ENCODE measurements around the gene VWA3B. TPM values are rescaled to one million over a fixed set of nuclear protein-coding genes. Genes with fewer than 3 reads are reported as not detected.

The VWA3B gene
- total and polyA plus RNA-seq, 2 donors (not counting 3 experiments of a cell fraction or from before 2014, with no cell fraction given): not detected

DNA sequence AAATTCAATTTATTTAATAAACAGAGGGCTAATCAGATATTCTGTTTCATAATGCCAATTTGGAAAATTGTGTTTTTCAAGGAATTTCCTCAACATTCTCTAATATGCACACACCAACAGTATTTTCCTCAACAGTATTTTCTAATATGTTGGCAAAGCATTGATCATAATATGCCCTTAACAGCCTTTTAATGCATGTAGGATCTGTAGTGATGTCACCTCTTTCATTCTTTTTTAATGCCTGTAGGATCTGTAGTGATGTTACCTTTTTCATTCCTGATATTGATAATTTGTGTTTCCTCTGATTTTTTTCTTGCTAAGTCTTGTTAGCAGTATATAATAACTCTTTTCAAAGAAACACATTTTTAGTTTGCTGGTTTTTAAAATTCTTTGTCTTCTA is 15.9 kb downstream of the VWA3B start:
- no peaks in the 10 kb centered on the region for H3K9me3 ChIP-seq (replicated peaks; ENCODE audit: control insufficient read depth, insufficient read depth, low read length)
- peaks cover 0 to 2% of the 10 kb centered on the region in 2 experiments for H3K27me3 ChIP-seq (ENCODE audit: control insufficient read depth in 2 of 2, insufficient read depth in 2 of 2, low read length in 2 of 2)
- no TSS peak for BruUV-seq (replicated peaks)
- dilution Hi-C loops (cut with MboI; ENCODE audit: extremely low pct_ligation_motif_present, low sequenced_read_pairs) (no loop called here), intact Hi-C loops (cut with micrococcal nuclease) (no loop called here)
- H3K79me2 ChIP-seq (ENCODE audit: control insufficient read depth, insufficient read depth, low read length): no peaks in the 10 kb centered on the region
- DNase-seq (ENCODE audit: low read depth, low spot score): no peak
- no peak for FAIRE-seq
- no peaks in the 10 kb centered on the region for H3K4me1 ChIP-seq (ENCODE audit: control insufficient read depth, extremely low read depth, insufficient read depth, low read length)
- H3K4me2 ChIP-seq (ENCODE audit: insufficient read depth, low read length): no peak overlapping the region
- ChIA-PET POLR2A (no interaction called here), CTCF (no interaction called here)
- TF ChIP-seq JUN (IDR thresholded peaks at IDR 0.05; ENCODE audit: borderline replicate concordance, insufficient read depth, insufficient read length, low read depth): no peak
- TF ChIP-seq, protein P1, sequence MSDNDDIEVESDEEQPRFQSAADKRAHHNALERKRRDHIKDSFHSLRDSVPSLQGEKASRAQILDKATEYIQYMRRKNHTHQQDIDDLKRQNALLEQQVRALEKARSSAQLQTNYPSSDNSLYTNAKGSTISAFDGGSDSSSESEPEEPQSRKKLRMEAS (IDR thresholded peaks at IDR 0.05; ENCODE audit: insufficient read depth, insufficient read length): no peak
- TF ChIP-seq, protein P2, sequence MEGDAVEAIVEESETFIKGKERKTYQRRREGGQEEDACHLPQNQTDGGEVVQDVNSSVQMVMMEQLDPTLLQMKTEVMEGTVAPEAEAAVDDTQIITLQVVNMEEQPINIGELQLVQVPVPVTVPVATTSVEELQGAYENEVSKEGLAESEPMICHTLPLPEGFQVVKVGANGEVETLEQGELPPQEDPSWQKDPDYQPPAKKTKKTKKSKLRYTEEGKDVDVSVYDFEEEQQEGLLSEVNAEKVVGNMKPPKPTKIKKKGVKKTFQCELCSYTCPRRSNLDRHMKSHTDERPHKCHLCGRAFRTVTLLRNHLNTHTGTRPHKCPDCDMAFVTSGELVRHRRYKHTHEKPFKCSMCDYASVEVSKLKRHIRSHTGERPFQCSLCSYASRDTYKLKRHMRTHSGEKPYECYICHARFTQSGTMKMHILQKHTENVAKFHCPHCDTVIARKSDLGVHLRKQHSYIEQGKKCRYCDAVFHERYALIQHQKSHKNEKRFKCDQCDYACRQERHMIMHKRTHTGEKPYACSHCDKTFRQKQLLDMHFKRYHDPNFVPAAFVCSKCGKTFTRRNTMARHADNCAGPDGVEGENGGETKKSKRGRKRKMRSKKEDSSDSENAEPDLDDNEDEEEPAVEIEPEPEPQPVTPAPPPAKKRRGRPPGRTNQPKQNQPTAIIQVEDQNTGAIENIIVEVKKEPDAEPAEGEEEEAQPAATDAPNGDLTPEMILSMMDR (IDR thresholded peaks at IDR 0.05; ENCODE audit: extremely low read depth in 1 of 2, insufficient read depth in 1 of 2, low read depth in 1 of 2, low read length in 2 of 2): no peak
- no peak for TF ChIP-seq GATA2 (IDR thresholded peaks at IDR 0.05; ENCODE audit: insufficient read depth, insufficient read length, low read depth, low read length)
- no peak for TF ChIP-seq MYC (IDR thresholded peaks at IDR 0.05; ENCODE audit: low read depth, low read length)
- no peak for TF ChIP-seq EZH2 (IDR thresholded peaks at IDR 0.05; ENCODE audit: borderline replicate concordance, low read depth, low read length, severe bottlenecking)
- TF ChIP-seq FOS (IDR thresholded peaks at IDR 0.05; ENCODE audit: borderline replicate concordance, insufficient read depth, low read length): no peak
- TF ChIP-seq POLR2A (IDR thresholded peaks at IDR 0.05; ENCODE audit: low read depth, low read length): no peak
- TF ChIP-seq POLR2AphosphoS5 (IDR thresholded peaks at IDR 0.05; ENCODE audit: insufficient read depth, low read depth, low read length): no peak
- no peak overlapping the region for H3K4me3 ChIP-seq (replicated peaks in 1 of 3; ENCODE audit: insufficient read depth in 1 of 3, low read depth in 1 of 3, low read length in 3 of 3)
- no peak overlapping the region for H3K27ac ChIP-seq (ENCODE audit: insufficient read depth, low read depth, low read length)
- H4K20me1 ChIP-seq (replicated peaks; ENCODE audit: control insufficient read depth, extremely low read depth, insufficient read depth, low read length): no peaks in the 10 kb centered on the region
- H3K36me3 ChIP-seq (ENCODE audit: control insufficient read depth in 2 of 2, extremely low read depth in 1 of 2, insufficient read depth in 2 of 2, low read length in 2 of 2): no peaks in the 10 kb centered on the region
- no peaks in the 10 kb centered on the region for H3K9me1 ChIP-seq (replicated peaks; ENCODE audit: control insufficient read depth, extremely low read depth, insufficient read depth, low read length)
- no peak overlapping the region for H2AFZ ChIP-seq (ENCODE audit: low read depth, low read length)
- H3K9ac ChIP-seq (replicated peaks; ENCODE audit: extremely low read depth, insufficient read depth, low read length): no peak overlapping the region

All from endothelial cell of umbilical vein (primary cell).